Measurements from ENCODE around the gene PARD6B. TPM values are rescaled to one million over a fixed set of nuclear protein-coding genes. Genes with fewer than 3 reads are reported as not detected.
A peak's percentile ranks its signal among the peaks of the same experiment; 100 is the strongest.

The PARD6B gene
- total and polyA plus RNA-seq, 2 of the 13 experiments (the other 11 are each of a cell fraction or from before 2014, with no cell fraction given) = 6.9 to 22.2 TPM

- no peak for TF ChIP-seq ZNF740 (CRISPR knock-in tag; IDR thresholded peaks at IDR 0.05)
- no peak for TF ChIP-seq MAFK (conservative IDR thresholded peaks at IDR 0.05 in 1 of 2, IDR thresholded peaks at IDR 0.05 in 1 of 2; ENCODE audit: low read length in 2 of 2)
- TF ChIP-seq ZNF280B (CRISPR knock-in tag; IDR thresholded peaks at IDR 0.05; ENCODE audit: borderline replicate concordance) = no peak
- no peak for TF ChIP-seq ZNF660 (CRISPR knock-in tag; IDR thresholded peaks at IDR 0.05; ENCODE audit: borderline replicate concordance, low read depth)
- no peak for TF ChIP-seq CHD2 (IDR thresholded peaks at IDR 0.05; ENCODE audit: low read depth, low read length)
- no peak for TF ChIP-seq ZNF713 (CRISPR knock-in tag; IDR thresholded peaks at IDR 0.05)
- peak; percentile 32; the same call in 1 of the 2 replicates for TF ChIP-seq TBX2 (CRISPR knock-in tag; IDR thresholded peaks at IDR 0.05; ENCODE audit: borderline replicate concordance)
- no peak for TF ChIP-seq ZNF879 (CRISPR knock-in tag; IDR thresholded peaks at IDR 0.05)
- TF ChIP-seq RXRB (CRISPR knock-in tag; IDR thresholded peaks at IDR 0.05; ENCODE audit: borderline replicate concordance) = peak; percentile 74; the same call in 1 of the 2 replicates
- no peak for TF ChIP-seq ZBTB8A (CRISPR knock-in tag; IDR thresholded peaks at IDR 0.05; ENCODE audit: borderline replicate concordance, low read depth)
- TF ChIP-seq ZSCAN9 (CRISPR knock-in tag; IDR thresholded peaks at IDR 0.05; ENCODE audit: borderline replicate concordance) = no peak; the same call in 1 of the 2 replicates
- TF ChIP-seq DR1 (CRISPR knock-in tag; IDR thresholded peaks at IDR 0.05) = no peak
- TF ChIP-seq ZMAT5 (CRISPR knock-in tag; IDR thresholded peaks at IDR 0.05; ENCODE audit: borderline replicate concordance, low read depth) = no peak
- TF ChIP-seq ZBTB34 (CRISPR knock-in tag; IDR thresholded peaks at IDR 0.05) = no peak
- no peak; the same call in 1 of the 2 replicates for TF ChIP-seq PHF20 (CRISPR knock-in tag; IDR thresholded peaks at IDR 0.05)
- TF ChIP-seq CCDC6 (CRISPR knock-in tag; IDR thresholded peaks at IDR 0.05) = no peak
- no peak for TF ChIP-seq ASH2L (IDR thresholded peaks at IDR 0.05; ENCODE audit: insufficient read length, low read depth, low read length)
- peak; percentile 67; the same call in 1 of the 2 replicates for TF ChIP-seq DNMT3B (CRISPR knock-in tag; conservative IDR thresholded peaks at IDR 0.05)
- 0 out of 2 replicates have a peak, but pooled peaks have one; percentile 30 for TF ChIP-seq MZF1 (CRISPR knock-in tag; IDR thresholded peaks at IDR 0.05; ENCODE audit: borderline replicate concordance)
- TF ChIP-seq ZSCAN29 (CRISPR knock-in tag; conservative IDR thresholded peaks at IDR 0.05) = no peak
- TF ChIP-seq ZNF782 (CRISPR knock-in tag; IDR thresholded peaks at IDR 0.05; ENCODE audit: borderline replicate concordance) = 0 out of 2 replicates have a peak, but pooled peaks have one; percentile 24
- no peak for TF ChIP-seq ZNF577 (CRISPR knock-in tag; IDR thresholded peaks at IDR 0.05; ENCODE audit: borderline replicate concordance, low read depth)
- no peak; the same call in 1 of the 2 replicates for TF ChIP-seq ZNF510 (CRISPR knock-in tag; IDR thresholded peaks at IDR 0.05; ENCODE audit: low read depth)
- TF ChIP-seq ETV5 (CRISPR knock-in tag; IDR thresholded peaks at IDR 0.05; ENCODE audit: borderline replicate concordance) = peak; percentile 86
- 0 out of 2 replicates have a peak, but pooled peaks have one; percentile 59 for TF ChIP-seq ZNF451 (CRISPR knock-in tag; IDR thresholded peaks at IDR 0.05)
- TF ChIP-seq ZNF382 (CRISPR knock-in tag; IDR thresholded peaks at IDR 0.05; ENCODE audit: borderline replicate concordance) = no peak
These were observed 2.2 kb upstream of the PARD6B start (continued) for GRCh38 chr20:50728981-50729874.

Measured in HepG2 (cell line).